ENCODE data around the gene CHGA. TPM values are rescaled to one million over a fixed set of nuclear protein-coding genes. Genes with fewer than 3 reads are reported as not detected.

CHGA gene
- total and polyA plus RNA-seq, 4 donors: 0.05 TPM; not detected in 3

- Histone ChIP-seq H3K9ac (ENCODE audit: low read depth in 1 of 2, low read length in 2 of 2) (no peak overlapping the region), H3K36me3 (ENCODE audit: control insufficient read depth in 4 of 4, insufficient read depth in 3 of 4, low read depth in 1 of 4, low read length in 3 of 4) (no peaks in the 10 kb centered on the region), H3K27me3 (ENCODE audit: control insufficient read depth in 4 of 4, insufficient read depth in 4 of 4, low read length in 3 of 4) (no peaks in the 10 kb centered on the region), H3K4me1 (ENCODE audit: control insufficient read depth in 4 of 4, insufficient read depth in 4 of 4, low read length in 3 of 4) (peaks cover 16 to 33% (median 24%) of the 10 kb centered on the region in 4 donors), H3K9me3 (ENCODE audit: control insufficient read depth in 4 of 4, low read length in 3 of 4) (no peaks in the 10 kb centered on the region), H3K4me3 (ENCODE audit: low read depth in 1 of 3, low read length in 3 of 3) (no peak overlapping the region), H3K27ac (ENCODE audit: low read depth in 1 of 2, low read length in 2 of 2) (peak overlapping the region; percentile 13 to 25)
- 87% methylated on average over 12 of the region's 12 CpGs for WGBS
- no peak for DNase-seq (ENCODE audit: low spot score)
- TF ChIP-seq ZBTB33 (IDR thresholded peaks at IDR 0.05): no peak
Observed at GRCh38 chr14:92970271-92970670, 47.3 kb downstream of the CHGA start.

GRCh38 chr14:92971601-92972180 lies 48.7 kb downstream of the CHGA start:
- Histone ChIP-seq H3K27me3 (ENCODE audit: control insufficient read depth in 4 of 4, insufficient read depth in 4 of 4, low read length in 3 of 4) (no peaks in the 10 kb centered on the region), H3K36me3 (ENCODE audit: control insufficient read depth in 4 of 4, insufficient read depth in 3 of 4, low read depth in 1 of 4, low read length in 3 of 4) (no peaks in the 10 kb centered on the region), H3K9me3 (ENCODE audit: control insufficient read depth in 4 of 4, low read length in 3 of 4) (no peaks in the 10 kb centered on the region), H3K4me3 (ENCODE audit: low read depth in 1 of 3, low read length in 3 of 3) (no peak overlapping the region), H3K9ac (ENCODE audit: low read depth in 1 of 2, low read length in 2 of 2) (no peak overlapping the region), H3K4me1 (ENCODE audit: control insufficient read depth in 4 of 4, insufficient read depth in 4 of 4, low read length in 3 of 4) (peaks cover 16 to 33% (median 23%) of the 10 kb centered on the region in 4 donors), H3K27ac (ENCODE audit: low read depth in 1 of 2, low read length in 2 of 2) (no peak overlapping the region)
- 97% methylated on average over 16 of the region's 16 CpGs for WGBS
- no peak for TF ChIP-seq FOXA2 (IDR thresholded peaks at IDR 0.05)
- TF ChIP-seq TAF1 (conservative IDR thresholded peaks at IDR 0.05): no peak
- no peak for TF ChIP-seq EGR1 (IDR thresholded peaks at IDR 0.05; ENCODE audit: low read depth in 2 of 2)
- no peak for TF ChIP-seq REST (IDR thresholded peaks at IDR 0.05)
- no peak for TF ChIP-seq HNF4A (conservative IDR thresholded peaks at IDR 0.05)
- TF ChIP-seq ATF3 (IDR thresholded peaks at IDR 0.05): no peak
- no peak for TF ChIP-seq JUND (IDR thresholded peaks at IDR 0.05)
- TF ChIP-seq MAX (IDR thresholded peaks at IDR 0.05): no peak
- TF ChIP-seq FOXA1 (IDR thresholded peaks at IDR 0.05): no peak
- no peak for TF ChIP-seq SP1 (IDR thresholded peaks at IDR 0.05)
- TF ChIP-seq ZBTB33 (IDR thresholded peaks at IDR 0.05): no peak
- TF ChIP-seq RAD21 (IDR thresholded peaks at IDR 0.05): no peak
- no peak for DNase-seq (ENCODE audit: low spot score)

Data from liver (tissue), 9 donors.